ENCODE results near the gene SLCO2A1.
A peak's percentile ranks its signal among the peaks of the same experiment; 100 is the strongest.

Gene SLCO2A1

GRCh38 chr3:133934996-133935842 is 94.5 kb downstream of the SLCO2A1 start:
- H3K27me3 Mint-ChIP-seq = no peaks in the 10 kb centered on the region
- H3K9me3 Mint-ChIP-seq = no peaks in the 10 kb centered on the region
- ATAC-seq (no peak), DNase-seq (no peak)
- no peak overlapping the region for H3K4me3 Mint-ChIP-seq
- H3K4me1 Mint-ChIP-seq = no peaks in the 10 kb centered on the region
- peak overlapping the region in 1 of 2 donors; percentile 50 for H3K27ac Mint-ChIP-seq

- H3K27ac Mint-ChIP-seq = peak overlapping the region in 1 of 2 donors; percentile 80
Measured at GRCh38 chr3:133934073-133934970, 95.4 kb downstream of the SLCO2A1 start.

GRCh38 chr3:133933097-133934024 is 96.4 kb downstream of the SLCO2A1 start:
- Mint-ChIP-seq H3K27me3 (peaks cover 10% of the 10 kb centered on the region), H3K4me3 (no peak overlapping the region), H3K4me1 (peaks cover 1% of the 10 kb centered on the region), H3K9me3 (no peaks in the 10 kb centered on the region), H3K27ac (no peak overlapping the region)
- DNase-seq = no peak
- ATAC-seq = no peak

More at GRCh38 chr3:133934073-133934970, 95.4 kb downstream of the SLCO2A1 start:
- Mint-ChIP-seq H3K4me1 (no peaks in the 10 kb centered on the region), H3K27me3 (peaks cover 3% of the 10 kb centered on the region), H3K9me3 (no peaks in the 10 kb centered on the region), H3K4me3 (no peak overlapping the region)
- DNase-seq (no peak), ATAC-seq (no peak)

GRCh38 chr3:133932009-133932408 is 97.7 kb downstream of the SLCO2A1 start:
- ATAC-seq (no peak), DNase-seq (no peak)
- peaks cover 15% of the 10 kb centered on the region for H3K4me1 Mint-ChIP-seq
- peaks cover 11% of the 10 kb centered on the region for H3K27me3 Mint-ChIP-seq
- no peaks in the 10 kb centered on the region for H3K9me3 Mint-ChIP-seq
- H3K4me3 Mint-ChIP-seq = no peak overlapping the region
- no peak overlapping the region for H3K27ac Mint-ChIP-seq

GRCh38 chr3:133931084-133931483 is 98.6 kb downstream of the SLCO2A1 start:
- Mint-ChIP-seq H3K4me1 (peaks cover 16% of the 10 kb centered on the region), H3K9me3 (no peaks in the 10 kb centered on the region), H3K4me3 (no peak overlapping the region), H3K27me3 (peaks cover 20% of the 10 kb centered on the region), H3K27ac (no peak overlapping the region)
- DNase-seq (no peak), ATAC-seq (no peak)

GRCh38 chr3:133930341-133930933 is 99.3 kb downstream of the SLCO2A1 start:
- no peak overlapping the region for H3K4me3 Mint-ChIP-seq
- no peak overlapping the region for H3K27ac Mint-ChIP-seq
- ATAC-seq = no peak
- DNase-seq = no peak
- peaks cover 16% of the 10 kb centered on the region for H3K4me1 Mint-ChIP-seq
- no peaks in the 10 kb centered on the region for H3K9me3 Mint-ChIP-seq
- H3K27me3 Mint-ChIP-seq = peaks cover 23% of the 10 kb centered on the region

GRCh38 chr3:133928903-133929607 is 100.7 kb downstream of the SLCO2A1 start:
- no peaks in the 10 kb centered on the region for H3K9me3 Mint-ChIP-seq
- DNase-seq (no peak), ATAC-seq (no peak)
- H3K4me3 Mint-ChIP-seq = no peak overlapping the region
- H3K27me3 Mint-ChIP-seq = peaks cover 26% of the 10 kb centered on the region
- H3K27ac Mint-ChIP-seq = peak overlapping the region in 1 of 2 donors; percentile 66
- peaks cover 16% of the 10 kb centered on the region for H3K4me1 Mint-ChIP-seq

- Mint-ChIP-seq H3K4me1 (peaks cover 16% of the 10 kb centered on the region), H3K27me3 (peaks cover 26% of the 10 kb centered on the region), H3K9me3 (no peaks in the 10 kb centered on the region), H3K4me3 (peak overlapping the region; percentile 56 to 63), H3K27ac (peak overlapping the region; percentile 4 to 80)
- DNase-seq (no peak), ATAC-seq (peak; percentile 53)
Measured at GRCh38 chr3:133928136-133928893, 101.4 kb downstream of the SLCO2A1 start.

- Mint-ChIP-seq H3K27me3 (peaks cover 30% of the 10 kb centered on the region), H3K9me3 (no peaks in the 10 kb centered on the region), H3K4me3 (peak overlapping the region; percentile 62 to 76), H3K4me1 (peaks cover 16% of the 10 kb centered on the region), H3K27ac (peak overlapping the region in 1 of 2 donors; percentile 80)
- peak; percentile 74 to 78 for DNase-seq
- peak; percentile 83 for ATAC-seq
Measured at GRCh38 chr3:133927540-133928066, 102.1 kb downstream of the SLCO2A1 start.

GRCh38 chr3:133926736-133927539 is 102.8 kb downstream of the SLCO2A1 start:
- peaks cover 33% of the 10 kb centered on the region for H3K27me3 Mint-ChIP-seq
- H3K27ac Mint-ChIP-seq = no peak overlapping the region
- peaks cover 16% of the 10 kb centered on the region for H3K4me1 Mint-ChIP-seq
- peak overlapping the region; percentile 62 to 76 for H3K4me3 Mint-ChIP-seq
- DNase-seq = no peak
- H3K9me3 Mint-ChIP-seq = no peaks in the 10 kb centered on the region
- peak; percentile 13 for ATAC-seq

GRCh38 chr3:133925960-133926735 is 103.6 kb downstream of the SLCO2A1 start:
- no peak overlapping the region for H3K4me3 Mint-ChIP-seq
- ATAC-seq (no peak), DNase-seq (no peak)
- H3K27ac Mint-ChIP-seq = no peak overlapping the region
- H3K27me3 Mint-ChIP-seq = peaks cover 37% of the 10 kb centered on the region
- no peaks in the 10 kb centered on the region for H3K9me3 Mint-ChIP-seq
- peaks cover 16% of the 10 kb centered on the region for H3K4me1 Mint-ChIP-seq

GRCh38 chr3:133924041-133924440 is 105.7 kb downstream of the SLCO2A1 start:
- no peak for ATAC-seq
- no peak for DNase-seq
- H3K27ac Mint-ChIP-seq = no peak overlapping the region
- H3K4me1 Mint-ChIP-seq = peaks cover 16% of the 10 kb centered on the region
- H3K27me3 Mint-ChIP-seq = peaks cover 38% of the 10 kb centered on the region
- H3K4me3 Mint-ChIP-seq = no peak overlapping the region
- no peaks in the 10 kb centered on the region for H3K9me3 Mint-ChIP-seq

Data from stimulated activated naive CD8-positive, alpha-beta T cell treated with anti-CD3 and anti-CD28 coated beads, Interleukin-15, amount 100 ng/mL, for 72 hours (primary cell).